ENCODE results near the gene TFPI. TPM values are rescaled to one million over a fixed set of nuclear protein-coding genes. Genes with fewer than 3 reads are reported as not detected.

Gene TFPI
- total RNA-seq, 1 donor from 2014 or later = 19.0 TPM

GRCh38 chr2:187500585-187501359 is 53.5 kb downstream of the TFPI start:
- no peaks in the 10 kb centered on the region for H3K36me3 ChIP-seq
- no peaks in the 10 kb centered on the region for H3K9me3 ChIP-seq (replicated peaks)
- no peaks in the 10 kb centered on the region for H3K27me3 ChIP-seq (ENCODE audit: low read depth)
- DNase-seq = no peak
- intact Hi-C loops (cut with micrococcal nuclease) = loop anchor here (2.0 to 10.0 kb wide), 2 partner anchors 80 to 344 kb away; no protein-coding TSS in a partner anchor
- H3K27ac ChIP-seq (replicated peaks) = no peak overlapping the region
- TF ChIP-seq CTCF (IDR thresholded peaks at IDR 0.05; ENCODE audit: borderline replicate concordance) = peak; percentile 12
- no peak overlapping the region for H3K4me3 ChIP-seq
- peaks cover 21% of the 10 kb centered on the region for H3K4me1 ChIP-seq

GRCh38 chr2:187499941-187500532 is 54.2 kb downstream of the TFPI start:
- Histone ChIP-seq H3K4me3 (no peak overlapping the region), H3K27me3 (ENCODE audit: low read depth) (no peaks in the 10 kb centered on the region), H3K9me3 (replicated peaks) (no peaks in the 10 kb centered on the region), H3K4me1 (peaks cover 21% of the 10 kb centered on the region), H3K27ac (replicated peaks) (no peak overlapping the region), H3K36me3 (no peaks in the 10 kb centered on the region)
- DNase-seq = peak; percentile 27
- TF ChIP-seq CTCF (IDR thresholded peaks at IDR 0.05; ENCODE audit: borderline replicate concordance) = peak; percentile 91
- intact Hi-C loops (cut with micrococcal nuclease) = loop anchor here (2.0 to 10.0 kb wide), 2 partner anchors 81 to 345 kb away; no protein-coding TSS in a partner anchor

GRCh38 chr2:187497858-187498463 is 56.3 kb downstream of the TFPI start:
- no peaks in the 10 kb centered on the region for H3K27me3 ChIP-seq (ENCODE audit: low read depth)
- intact Hi-C loops (cut with micrococcal nuclease) = no loop called here
- no peak for DNase-seq
- H3K27ac ChIP-seq (replicated peaks) = no peak overlapping the region
- TF ChIP-seq CTCF (IDR thresholded peaks at IDR 0.05; ENCODE audit: borderline replicate concordance) = peak; percentile 64
- H3K4me1 ChIP-seq = peaks cover 7% of the 10 kb centered on the region
- H3K4me3 ChIP-seq = no peak overlapping the region
- peaks cover 20% of the 10 kb centered on the region for H3K36me3 ChIP-seq
- peaks cover 9% of the 10 kb centered on the region for H3K9me3 ChIP-seq (replicated peaks)

GRCh38 chr2:187497140-187497539 is 57.1 kb downstream of the TFPI start:
- H3K27ac ChIP-seq (replicated peaks) = no peak overlapping the region
- no peaks in the 10 kb centered on the region for H3K27me3 ChIP-seq (ENCODE audit: low read depth)
- H3K36me3 ChIP-seq = peaks cover 28% of the 10 kb centered on the region
- peaks cover 11% of the 10 kb centered on the region for H3K9me3 ChIP-seq (replicated peaks)
- H3K4me3 ChIP-seq = no peak overlapping the region
- TF ChIP-seq CTCF (IDR thresholded peaks at IDR 0.05; ENCODE audit: borderline replicate concordance) = no peak
- DNase-seq = no peak
- no peaks in the 10 kb centered on the region for H3K4me1 ChIP-seq
- intact Hi-C loops (cut with micrococcal nuclease) = no loop called here

- H3K27me3 ChIP-seq (ENCODE audit: low read depth) = no peaks in the 10 kb centered on the region
- H3K36me3 ChIP-seq = peaks cover 28% of the 10 kb centered on the region
- H3K27ac ChIP-seq (replicated peaks) = no peak overlapping the region
- no peaks in the 10 kb centered on the region for H3K4me1 ChIP-seq
- H3K4me3 ChIP-seq = no peak overlapping the region
- TF ChIP-seq CTCF (IDR thresholded peaks at IDR 0.05; ENCODE audit: borderline replicate concordance) = no peak
- intact Hi-C loops (cut with micrococcal nuclease) = no loop called here
- H3K9me3 ChIP-seq (replicated peaks) = peaks cover 20% of the 10 kb centered on the region
- no peak for DNase-seq
Observed at GRCh38 chr2:187495324-187495723, 58.9 kb downstream of the TFPI start.

All from left ventricle myocardium inferior (tissue), 1 donor.